B cell (primary cell): ENCODE results near the gene BRAF. TPM values are rescaled to one million over a fixed set of nuclear protein-coding genes. Genes with fewer than 3 reads are reported as not detected.

ENCODE experiments used
- ATAC-seq: fragments of 200-7000 bp; cut with Tn5 transposase; one replicate; pipeline ENCODE4 v1.10.0; 2021; ENCODE audit warnings: low read depth, mild to moderate bottlenecking, moderate number of reproducible peaks, moderate library complexity
- CTCF ChIA-PET: fragments of 350-600 bp; sonication (Branson Sonifier 250); formaldehyde crosslinking; loops from one replicate; lab custom pipeline; 2021; ENCODE audit warnings: antibody characterized with exemption, inconsistent platforms; lab: Charles Lee
- POLR2A ChIA-PET: fragments of 350-600 bp; sonication (Branson Sonifier 250); formaldehyde crosslinking; loops from one replicate; lab custom pipeline; 2021; ENCODE audit warnings: antibody characterized with exemption; lab: Charles Lee
- DNase-seq: peaks from one replicate; pipeline ENCODE4 v3.0.0; 2013
- H2AFZ ChIP-seq: 2 replicates; pipeline ENCODE4 v1.6.1; 2012; ENCODE audit warnings: mild to moderate bottlenecking, low read depth, low read length; ENCODE audit not compliant: insufficient read depth, poor library complexity, severe bottlenecking
- H3K27ac ChIP-seq, 2 donors: 1 replicate in 1 of 2; 2 replicates in 1 of 2; pipeline ENCODE4 v1.5.1; 2012 to 2013; ENCODE audit warnings: low read length in 2 of 2, mild to moderate bottlenecking in 2 of 2, moderate library complexity in 1 of 2
- H3K27me3 ChIP-seq, 4 experiments: fragments of 200-600 bp in 1 of 4; sonication (generic) in 1 of 4; replicated peaks in 1 of 4; 1 replicate in 2 of 4; 2 replicates in 2 of 4; pipeline versions ENCODE4 v1.6.1 to v1.7.0; 2013 to 2016; ENCODE audit warnings: low read length in 3 of 4, mild to moderate bottlenecking in 2 of 4, mixed read lengths in 1 of 4, moderate library complexity in 1 of 4; ENCODE audit not compliant: insufficient read depth in 4 of 4, control insufficient read depth in 3 of 4; ENCODE audit errors: control extremely low read depth in 1 of 4
- H3K36me3 ChIP-seq, 2 experiments: replicated peaks in 1 of 2; 1 replicate in 1 of 2; 2 replicates in 1 of 2; pipeline versions ENCODE4 v1.6.1 to v1.7.1; 2013; ENCODE audit warnings: low read length in 1 of 2; ENCODE audit not compliant: insufficient read depth in 2 of 2, control insufficient read depth in 1 of 2; ENCODE audit errors: control extremely low read depth in 1 of 2, extremely low read depth in 1 of 2
- H3K4me1 ChIP-seq, 2 donors: fragments of 200-600 bp in 1 of 2; sonication (generic) in 1 of 2; 1 replicate in 1 of 2; 2 replicates in 1 of 2; pipeline versions ENCODE4 v1.5.1 to v1.6.1; 2013 to 2017; ENCODE audit warnings: low read length in 2 of 2; ENCODE audit not compliant: control insufficient read depth in 2 of 2, insufficient read depth in 2 of 2
- H3K4me2 ChIP-seq: replicated peaks from 2 replicates; pipeline ENCODE3; 2012; ENCODE audit warnings: mild to moderate bottlenecking, low read depth, low read length; ENCODE audit not compliant: poor library complexity, severe bottlenecking
- H3K4me3 ChIP-seq, 5 experiments: fragments of 200-600 bp in 1 of 5; sonication (generic) in 1 of 5; 1 replicate in 3 of 5; 2 replicates in 2 of 5; pipeline versions ENCODE4 v1.5.1 to v1.7.0; 2011 to 2016; ENCODE audit warnings: low read length in 4 of 5, mild to moderate bottlenecking in 4 of 5, low read depth in 2 of 5, control low read depth in 1 of 5, moderate library complexity in 1 of 5; ENCODE audit not compliant: insufficient read depth in 1 of 5; ENCODE audit errors: control extremely low read depth in 1 of 5, extremely low read depth in 1 of 5
- H3K79me2 ChIP-seq: fragments of 200-600 bp; sonication (generic); one replicate; pipeline ENCODE4 v1.6.0; 2016; ENCODE audit warnings: low read length; ENCODE audit not compliant: control insufficient read depth, insufficient read depth
- H3K9ac ChIP-seq: fragments of 200-600 bp; sonication (generic); 2 replicates; pipeline ENCODE4 v1.6.1; 2017; ENCODE audit warnings: mild to moderate bottlenecking, low read length, moderate library complexity
- H3K9me3 ChIP-seq, 3 donors: one replicate each; pipeline versions ENCODE4 v1.6.1 to v1.7.1; 2013; ENCODE audit warnings: low read length in 2 of 3; ENCODE audit not compliant: control insufficient read depth in 2 of 3, insufficient read depth in 1 of 3; ENCODE audit errors: control extremely low read depth in 1 of 3
- H4K20me1 ChIP-seq: 2 replicates; pipeline ENCODE4 v1.6.0; 2012; ENCODE audit warnings: mild to moderate bottlenecking, low read length; ENCODE audit not compliant: insufficient read depth, control insufficient read depth, poor library complexity, severe bottlenecking
- H3K27ac Mint-ChIP-seq: one replicate; pipeline ENCODE4 v1.8.0; 2021; ENCODE audit warnings: mixed read lengths
- H3K27me3 Mint-ChIP-seq: one replicate; pipeline ENCODE4 v1.8.0; 2021; ENCODE audit warnings: mixed read lengths
- H3K4me1 Mint-ChIP-seq: one replicate; pipeline ENCODE4 v1.8.0; 2021; ENCODE audit warnings: mixed read lengths
- H3K4me3 Mint-ChIP-seq: one replicate; pipeline ENCODE4 v1.8.0; 2021; ENCODE audit warnings: mixed read lengths
- H3K9me3 Mint-ChIP-seq: one replicate; pipeline ENCODE4 v1.8.0; 2022; ENCODE audit warnings: mixed read lengths; ENCODE audit not compliant: insufficient read depth
- CTCF ChIP-seq: fragments of 200-600 bp; IDR thresholded peaks from one replicate; pipeline ENCODE4 v1.8.0; 2022; ENCODE audit warnings: antibody characterized with exemption, mild to moderate bottlenecking
- EZH2 ChIP-seq: IDR thresholded peaks from 2 replicates; pipeline ENCODE4 v1.6.1; 2012; ENCODE audit warnings: borderline replicate concordance, low read depth, mild to moderate bottlenecking, moderate library complexity, low read length; ENCODE audit not compliant: insufficient read depth, poor library complexity, severe bottlenecking
- WGBS: methylation state at CpG from one replicate; pipeline ENCODE4 v1.1.5; 2013; ENCODE audit warnings: missing lambda C conversion rate; ENCODE audit not compliant: insufficient coverage; 5-methylcytosine and 5-hydroxymethylcytosine counted together
- intact Hi-C: fragments of 100-400 bp; cut with micrococcal nuclease; formaldehyde crosslinking; loops from one replicate; pipeline ENCODE4 v1.10.0; 2022
- polyA plus RNA-seq: library from polyadenylated mRNA; depleted of rRNA; stranded (reverse); fragments of >200 nt; gene quantifications from 2 replicates; pipeline ENCODE4 v1.2.3, GENCODE V29; 2012
- total RNA-seq, 2 donors: library from RNA; stranded (reverse); fragments of 120-200 nt in 1 of 2; gene quantifications; 1 replicate in 1 of 2; 2 replicates in 1 of 2; pipeline versions ENCODE4 v1.2.3 to v1.2.4, GENCODE V29; 2013 to 2022

BRAF gene
- total and polyA plus RNA-seq, 2 donors (not counting 1 experiment from before 2014, with no cell fraction given) = 13.5 to 90.9 TPM

- no peak for TF ChIP-seq EZH2
- no peak for TF ChIP-seq CTCF
Measured at GRCh38 chr7:140889150-140889549, 35.6 kb downstream of the BRAF start.

GRCh38 chr7:140888087-140888486 is 36.6 kb downstream of the BRAF start:
- Histone ChIP-seq H3K9me3 (no peaks in the 10 kb centered on the region), H3K79me2 (peaks cover 96% of the 10 kb centered on the region), H4K20me1 (peaks cover 70% of the 10 kb centered on the region), H3K27ac (no peak overlapping the region), H3K4me2 (no peak overlapping the region), H3K9ac (no peak overlapping the region), H2AFZ (no peak overlapping the region), H3K4me3 (no peak overlapping the region), H3K36me3 (no peaks in the 10 kb centered on the region), H3K4me1 (peaks cover 7 to 36% of the 10 kb centered on the region in 2 donors), H3K27me3 (no peaks in the 10 kb centered on the region)
- ChIA-PET POLR2A (no interaction called here), CTCF (no interaction called here)
- DNase-seq (no peak), ATAC-seq (no peak)
- no peak overlapping the region for H3K4me3 Mint-ChIP-seq
- no peaks in the 10 kb centered on the region for H3K27me3 Mint-ChIP-seq
- WGBS = 92% methylated on average over 2 of the region's 4 CpGs
- no peak for TF ChIP-seq CTCF
- TF ChIP-seq EZH2 = no peak
- no peaks in the 10 kb centered on the region for H3K9me3 Mint-ChIP-seq
- intact Hi-C loops = loop anchor here (5.0 kb wide), 1 partner anchor 34 kb away; the partner anchor contains the start of gene BRAF
- peaks cover 65% of the 10 kb centered on the region for H3K4me1 Mint-ChIP-seq
- no peak overlapping the region for H3K27ac Mint-ChIP-seq

More at GRCh38 chr7:140889150-140889549, 35.6 kb downstream of the BRAF start:
- Mint-ChIP-seq H3K27me3 (no peaks in the 10 kb centered on the region), H3K27ac (no peak overlapping the region), H3K9me3 (no peaks in the 10 kb centered on the region), H3K4me3 (no peak overlapping the region), H3K4me1 (peaks cover 65% of the 10 kb centered on the region)
- WGBS = no CpG with 5 or more reads among the region's 1 CpG
- no peak overlapping the region for H3K4me3 ChIP-seq
- H3K27ac ChIP-seq = no peak overlapping the region
- no peaks in the 10 kb centered on the region for H3K27me3 ChIP-seq
- peaks cover 7 to 30% of the 10 kb centered on the region in 2 donors for H3K4me1 ChIP-seq
- H2AFZ ChIP-seq = no peak overlapping the region
- intact Hi-C loops = loop anchor here (5.0 kb wide), 1 partner anchor 33 kb away; the partner anchor contains the start of gene BRAF
- H3K79me2 ChIP-seq = peaks cover 99% of the 10 kb centered on the region
- H4K20me1 ChIP-seq = peaks cover 70% of the 10 kb centered on the region
- H3K36me3 ChIP-seq = no peaks in the 10 kb centered on the region
- ChIA-PET POLR2A (no interaction called here), CTCF (interaction anchor here (0.6 to 1.4 kb wide), 2 partner anchors 74 to 78 kb away, joined by 3 to 4 read pairs; no protein-coding TSS in a partner anchor)
- H3K9me3 ChIP-seq = no peaks in the 10 kb centered on the region
- DNase-seq (no peak), ATAC-seq (no peak)
- H3K4me2 ChIP-seq = no peak overlapping the region
- no peak overlapping the region for H3K9ac ChIP-seq
